Keratinocyte (primary cell): Measurements from ENCODE around the gene ADSS2.

Experiments
- CTCF ChIP-seq, 3 experiments: IDR thresholded peaks in 1 of 3; conservative IDR thresholded peaks in 1 of 3; optimal IDR thresholded peaks in 1 of 3; 2 replicates in 2 of 3; 3 replicates in 1 of 3; pipeline versions ENCODE3 to v1.5.1; 2011; ENCODE audit warnings: low read length in 3 of 3, mild to moderate bottlenecking in 3 of 3, moderate library complexity in 2 of 3, control low read depth in 1 of 3, inconsistent platforms in 1 of 3; ENCODE audit not compliant: insufficient read depth in 2 of 3; ENCODE audit errors: extremely low read depth in 1 of 3
- EZH2 ChIP-seq: IDR thresholded peaks from one replicate; pipeline ENCODE4 v1.6.1; 2012; ENCODE audit warnings: inconsistent platforms, mild to moderate bottlenecking, low read length, moderate library complexity

GRCh38 chr1:244435562-244436205 is 16.0 kb downstream of the ADSS2 start:
- no peak for TF ChIP-seq CTCF (optimal IDR thresholded peaks at IDR 0.05 in 1 of 3, IDR thresholded peaks at IDR 0.05 in 1 of 3, conservative IDR thresholded peaks at IDR 0.05 in 1 of 3; ENCODE audit: extremely low read depth in 1 of 3, insufficient read depth in 2 of 3, low read length in 3 of 3)
- TF ChIP-seq EZH2: no peak
